CD4-positive, alpha-beta T cell treated with Interleukin-15 for 1 hour (primary cell): ENCODE data around the gene THYN1.
"Not testable (repeated sequence)": the region's sequence is repeated elsewhere in the genome, so short reads cannot be mapped to it uniquely, and the experiment has no call there.

Experiments used
- DNase-seq: peaks from one replicate; pipeline ENCODE4 v3.0.0-alpha.2; 2020

Gene THYN1

DNA sequence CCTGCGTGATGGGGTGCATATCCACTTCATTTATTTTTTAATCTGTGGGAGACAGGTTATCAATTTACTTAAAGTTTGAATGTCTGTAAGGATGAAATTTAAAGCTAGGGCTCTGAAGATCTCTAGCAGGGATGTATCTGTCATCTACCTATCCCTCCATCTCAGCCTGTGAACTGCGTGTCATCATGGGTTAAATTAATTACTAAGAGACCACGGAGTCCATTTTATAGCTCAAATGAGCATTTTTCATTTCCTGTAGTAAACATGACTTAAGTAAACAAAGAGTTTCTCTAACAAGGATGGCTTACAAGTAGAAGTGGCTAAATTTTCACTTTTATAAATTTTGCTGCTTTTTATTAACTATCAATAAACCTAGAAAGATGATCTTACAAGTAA, 20.2 kb upstream of the THYN1 start:
- no peak for DNase-seq

DNA sequence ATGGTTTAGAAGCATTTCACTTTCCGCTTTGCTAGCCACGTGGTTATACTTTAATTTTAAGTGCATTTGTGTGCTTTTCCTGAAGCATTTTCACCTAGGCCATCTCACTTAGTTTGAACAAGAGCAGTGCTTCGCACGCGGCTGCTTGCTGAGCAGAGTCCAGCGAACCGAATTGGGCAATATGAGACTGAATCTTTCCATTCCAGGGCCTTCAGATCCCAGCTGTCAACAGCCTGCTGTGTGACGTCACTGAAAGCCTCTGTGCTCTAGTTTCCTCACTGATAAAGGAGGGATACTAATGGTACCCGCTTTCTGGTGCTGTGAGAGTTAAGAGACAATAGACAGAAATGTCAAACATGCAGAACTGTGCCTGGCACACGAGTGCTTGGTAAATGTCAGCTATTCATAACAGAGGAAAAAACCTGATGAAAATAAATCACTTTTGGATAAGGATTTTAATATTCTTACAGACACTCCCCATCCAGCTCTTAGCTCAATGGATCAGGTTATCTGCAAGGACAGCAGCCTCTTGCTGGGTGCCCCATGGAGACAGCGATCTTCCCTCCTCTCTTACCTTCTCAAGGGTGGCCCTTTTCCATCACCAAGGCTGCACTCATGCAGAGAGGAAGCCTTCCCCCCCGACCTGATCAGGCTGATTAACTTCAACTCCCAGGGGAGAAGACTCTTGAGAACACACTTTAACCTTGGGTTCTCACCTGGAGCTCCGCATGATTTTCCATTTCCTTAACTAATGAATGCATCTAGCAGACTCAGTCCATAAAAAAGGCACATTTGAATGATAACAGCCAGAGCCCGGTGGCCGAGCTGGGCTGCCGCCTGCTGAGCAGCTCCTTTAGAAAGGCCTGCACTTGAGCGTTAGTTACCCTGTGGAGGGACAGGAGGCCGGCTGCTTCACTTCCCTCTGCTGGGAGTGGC, 19.5 kb upstream of the THYN1 start:
- no peak for DNase-seq

GRCh38 chr11:134271978-134272377, 18.8 kb upstream of the THYN1 start:
- DNase-seq, result no peak

DNA sequence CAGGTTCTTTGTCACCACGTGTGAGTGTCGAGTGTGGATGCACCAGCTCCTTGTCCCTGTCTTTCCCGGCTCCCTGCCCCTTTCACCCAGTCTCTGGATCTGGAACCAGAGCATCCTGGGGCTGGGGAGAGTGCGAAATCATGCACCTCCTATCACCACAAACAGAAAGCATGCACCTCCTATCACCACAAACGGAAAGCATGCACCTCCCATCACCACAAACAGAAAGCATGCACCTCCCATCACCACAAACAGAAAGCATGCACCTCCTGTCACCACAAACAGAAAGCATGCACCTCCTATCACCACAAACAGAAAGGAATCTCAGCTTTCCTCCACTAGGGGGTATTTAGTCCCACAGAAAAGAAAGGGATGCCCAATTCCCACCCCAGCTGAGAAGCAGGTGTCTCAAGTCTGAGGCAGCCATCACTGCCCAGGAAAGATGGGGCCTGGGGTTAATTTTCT, 17.1 kb upstream of the THYN1 start:
- no peak for DNase-seq

DNA sequence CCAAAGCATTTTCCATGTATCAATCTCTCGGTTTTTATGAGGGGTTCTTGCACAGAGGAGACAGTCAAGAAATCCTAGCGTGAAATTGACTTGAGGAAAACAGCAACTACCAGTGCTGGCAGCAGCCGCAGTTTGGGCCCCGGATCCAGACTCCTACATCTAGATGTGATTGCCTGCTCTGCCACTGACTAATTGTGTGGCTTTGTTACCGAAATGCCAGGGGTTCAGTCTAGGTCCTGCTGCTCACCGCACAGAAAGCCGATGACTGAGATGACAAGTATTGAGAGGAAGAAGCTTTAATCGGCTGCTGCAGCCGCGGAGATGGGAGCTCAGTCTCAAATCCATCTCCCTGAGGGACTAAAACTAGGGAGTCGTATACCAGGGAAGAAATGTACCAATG, 14.8 kb upstream of the THYN1 start:
- DNase-seq, result no peak

- DNase-seq, result no peak
These were observed 14.3 kb upstream of the THYN1 start for GRCh38 chr11:134267461-134267860.

- no peak for DNase-seq
These were observed 13.7 kb upstream of the THYN1 start for GRCh38 chr11:134266841-134267251.

DNA sequence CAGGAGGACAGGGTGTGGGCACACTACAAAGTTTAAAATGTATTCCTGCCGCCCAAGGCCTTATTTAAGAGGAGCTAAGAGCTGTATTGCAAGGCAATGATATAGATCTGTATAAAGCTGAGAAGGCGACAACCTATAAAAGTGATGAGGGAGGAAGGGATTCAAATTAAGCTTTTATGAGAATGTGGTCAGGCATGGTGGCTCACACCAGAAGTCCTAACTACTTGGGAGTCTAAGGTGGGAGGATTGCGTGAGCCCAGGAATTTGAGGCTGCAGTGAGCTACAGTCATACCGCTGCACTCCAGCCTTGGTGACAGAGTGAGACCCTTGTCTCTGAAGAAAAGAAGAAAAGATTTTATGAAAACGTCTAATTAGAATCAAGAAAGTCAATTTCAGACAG, 13.3 kb upstream of the THYN1 start:
- no peak for DNase-seq

DNA sequence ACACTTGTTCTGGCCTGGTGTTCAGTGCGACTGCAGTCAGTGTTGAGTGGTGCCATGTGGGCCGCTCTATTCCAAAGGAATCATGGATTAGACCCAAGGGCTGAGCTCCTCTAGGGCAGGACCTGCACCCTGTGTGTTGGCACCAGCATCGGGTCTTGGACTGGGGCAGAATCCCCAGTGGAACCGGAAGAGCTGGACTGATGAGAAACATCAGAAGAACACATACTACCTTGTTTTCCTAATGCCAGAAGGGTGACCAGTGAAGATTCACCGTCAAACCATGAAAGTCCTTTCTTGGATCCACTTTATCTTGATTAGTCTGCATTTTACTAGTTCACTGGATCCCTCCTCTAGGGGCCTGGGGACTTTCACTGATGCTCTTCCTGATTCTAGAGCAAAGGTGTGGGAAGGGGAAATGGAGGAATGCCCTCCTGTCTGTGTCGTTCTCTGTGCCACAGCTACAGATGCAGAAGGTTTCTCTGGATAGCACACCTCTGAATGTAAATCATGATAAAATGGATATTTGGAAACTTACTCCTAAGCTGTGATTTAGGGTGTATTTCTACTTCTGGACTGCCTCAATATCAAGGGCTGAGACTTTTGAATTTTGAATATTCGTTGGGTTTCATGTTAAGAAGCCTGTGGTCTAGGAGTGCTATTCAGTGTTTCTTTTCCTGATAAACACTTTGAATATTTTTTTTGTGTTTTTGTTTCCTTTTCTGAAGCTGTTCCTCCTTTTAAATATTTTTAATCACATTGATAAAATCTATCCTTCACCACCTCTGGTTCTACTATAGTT, 12.0 kb upstream of the THYN1 start:
- no peak for DNase-seq

GRCh38 chr11:134261626-134262488, 8.7 kb upstream of the THYN1 start:
- DNase-seq, result no peak

- DNase-seq, result no peak
These were observed 7.8 kb upstream of the THYN1 start for GRCh38 chr11:134260983-134261382.

- no peak for DNase-seq
These were observed 7.4 kb upstream of the THYN1 start for GRCh38 chr11:134260503-134260902.

- no peak for DNase-seq
These were observed 5.4 kb upstream of the THYN1 start for GRCh38 chr11:134258577-134258976.

GRCh38 chr11:134257101-134257500, 3.9 kb upstream of the THYN1 start:
- DNase-seq, result no peak

DNA sequence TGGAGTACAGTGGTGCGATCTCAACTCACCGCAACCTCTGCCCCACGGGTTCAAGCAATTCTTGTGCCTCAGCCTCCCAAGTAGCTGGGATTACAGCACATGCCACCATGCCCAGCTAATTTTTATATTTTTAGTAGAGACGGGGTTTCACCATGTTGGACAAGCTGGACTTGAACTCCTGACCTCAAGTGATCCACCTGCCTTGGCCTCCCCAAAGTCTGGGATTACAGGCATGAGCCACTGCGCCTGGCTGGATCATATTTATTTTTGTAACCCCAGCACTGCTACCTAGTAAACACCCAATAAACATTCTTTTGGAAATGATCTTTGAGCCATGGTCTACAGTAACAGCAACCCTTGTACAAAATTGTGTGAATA, 2.0 kb upstream of the THYN1 start:
- DNase-seq, result not testable (repeated sequence)

GRCh38 chr11:134254433-134255183, 1.5 kb upstream of the THYN1 start:
- no peak for DNase-seq

DNA sequence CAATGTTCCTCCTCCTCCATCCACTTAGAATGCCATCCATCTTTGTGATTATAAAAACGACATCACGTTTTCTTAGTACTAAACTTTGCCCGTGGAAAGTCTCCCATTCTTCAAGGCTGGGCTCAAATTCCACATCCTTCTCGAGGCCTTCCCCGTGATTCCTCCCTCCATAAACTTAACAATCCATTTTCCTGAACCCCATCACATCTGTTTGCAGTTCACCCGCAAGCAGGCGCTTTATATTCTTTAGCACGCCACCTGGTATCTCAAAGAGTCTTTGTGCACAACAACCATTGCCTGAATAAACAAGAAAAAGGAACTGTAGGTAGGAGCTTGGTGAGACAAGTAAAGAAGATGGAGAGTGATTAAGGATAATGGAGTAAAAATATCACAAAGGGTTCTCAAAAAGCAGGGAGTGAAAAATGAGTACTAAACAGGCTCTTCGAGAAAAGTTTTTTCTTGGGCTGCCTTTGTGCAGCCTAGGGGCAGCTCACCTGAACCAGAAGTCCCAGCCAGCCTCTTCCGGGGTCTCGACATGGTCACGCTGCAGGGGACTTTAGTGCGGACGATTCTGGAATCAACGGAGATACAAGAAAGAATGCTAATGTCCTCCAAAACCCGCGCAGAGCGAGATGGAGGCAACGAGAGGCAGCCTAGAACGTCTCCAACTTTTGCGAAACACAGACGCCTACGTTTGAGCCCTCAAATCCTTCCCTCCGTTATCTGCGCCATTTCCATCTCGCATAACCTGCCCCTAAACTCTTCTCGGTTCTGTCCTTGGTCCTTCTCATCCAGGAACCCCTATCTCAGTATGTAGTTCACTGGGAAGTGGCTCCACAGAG, 585 bp downstream of the THYN1 start:
- no peak for DNase-seq

DNA sequence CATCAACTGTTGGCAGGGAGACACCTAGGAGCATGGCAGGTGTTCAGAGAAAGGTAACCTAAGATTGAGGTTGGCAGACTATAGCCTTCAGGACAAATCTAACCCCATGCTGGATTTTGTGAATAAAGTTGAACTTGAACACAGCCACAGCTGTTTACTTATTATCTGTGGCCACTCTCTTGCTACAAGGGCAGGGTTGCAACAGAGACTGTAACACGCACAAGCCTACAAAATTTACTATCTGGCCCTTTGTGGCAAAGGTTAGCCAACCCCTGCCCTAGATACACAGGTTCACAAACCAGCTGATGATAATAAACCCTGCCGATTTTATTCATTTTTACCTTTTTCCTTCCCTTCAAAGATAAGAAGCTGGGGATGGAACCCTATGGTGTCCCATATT, 2.5 kb downstream of the THYN1 start:
- no peak for DNase-seq

GRCh38 chr11:134250246-134250645, 2.9 kb downstream of the THYN1 start:
- no peak for DNase-seq

DNA sequence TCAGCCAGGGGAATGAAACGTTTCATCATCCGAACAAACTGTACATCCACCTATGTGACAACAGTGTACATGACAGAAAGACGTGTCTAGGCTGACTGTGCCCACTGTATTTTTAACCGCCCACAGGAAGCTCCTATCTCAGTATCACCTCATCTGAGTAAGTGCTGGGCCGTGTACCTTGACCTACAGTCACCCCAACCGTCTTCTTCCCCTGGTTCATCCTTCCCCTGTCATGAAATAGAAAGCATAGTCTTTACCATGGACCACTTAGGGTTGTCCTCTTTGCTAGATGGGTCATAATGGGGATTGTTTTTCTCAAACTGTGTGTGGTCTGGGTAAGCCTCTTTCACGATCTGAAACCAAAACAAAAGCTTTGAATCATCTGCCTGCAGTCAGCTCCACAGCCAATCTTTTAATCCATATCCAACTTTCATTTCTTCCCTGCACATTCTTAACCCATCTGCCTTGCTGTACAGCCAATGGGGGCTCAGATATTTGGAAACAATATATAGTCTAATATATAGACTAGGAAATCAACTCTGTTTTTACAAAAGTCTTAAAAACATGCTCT, 4.2 kb downstream of the THYN1 start:
- no peak for DNase-seq

DNA sequence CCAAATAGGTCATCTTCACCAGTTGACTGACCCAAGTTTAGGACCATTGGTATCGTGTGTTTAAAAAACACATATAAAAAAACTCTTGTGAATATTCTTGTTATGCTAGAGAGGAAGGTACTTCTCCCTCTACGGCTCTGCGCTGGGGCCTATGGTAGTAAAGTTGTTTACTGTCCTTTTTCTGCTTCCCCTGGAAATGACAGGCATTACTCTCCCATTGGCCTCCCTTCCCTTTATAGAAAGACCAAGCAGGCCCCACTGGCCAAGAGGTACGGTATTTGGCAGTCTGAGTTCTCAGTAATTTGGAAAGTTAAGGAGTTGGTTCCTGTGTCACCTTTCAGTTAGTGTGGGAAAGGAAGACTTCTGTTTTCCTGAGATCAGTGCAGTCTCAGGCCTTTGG, 6.5 kb downstream of the THYN1 start:
- no peak for DNase-seq
